Liver (tissue), 9 donors: ENCODE measurements around the gene PFKL. TPM values are rescaled to one million over a fixed set of nuclear protein-coding genes. Genes with fewer than 3 reads are reported as not detected.
A peak's percentile ranks its signal among the peaks of the same experiment; 100 is the strongest.

Experiments
- DNase-seq: peaks from one replicate; pipeline ENCODE4 v3.0.0-alpha.2; 2017; ENCODE audit warnings: low spot score
- H3K27ac ChIP-seq, 2 donors: one replicate each; pipeline ENCODE4 v1.7.0; 2013; ENCODE audit warnings: inconsistent platforms in 2 of 2, low read length in 2 of 2, control low read depth in 1 of 2, low read depth in 1 of 2, mild to moderate bottlenecking in 1 of 2
- H3K27me3 ChIP-seq, 4 donors: one replicate each; pipeline versions ENCODE4 v1.6.1 to v1.7.0; 2013; ENCODE audit warnings: low read length in 3 of 4, inconsistent platforms in 1 of 4, mild to moderate bottlenecking in 1 of 4, moderate library complexity in 1 of 4; ENCODE audit not compliant: control insufficient read depth in 4 of 4, insufficient read depth in 4 of 4
- H3K36me3 ChIP-seq, 4 donors: one replicate each; pipeline versions ENCODE4 v1.6.1 to v1.7.0; 2013; ENCODE audit warnings: low read length in 3 of 4, mild to moderate bottlenecking in 3 of 4, low read depth in 1 of 4, moderate library complexity in 1 of 4; ENCODE audit not compliant: control insufficient read depth in 4 of 4, insufficient read depth in 3 of 4
- H3K4me1 ChIP-seq, 4 donors: one replicate each; pipeline versions ENCODE4 v1.6.1 to v1.7.0; 2013; ENCODE audit warnings: low read length in 3 of 4, mild to moderate bottlenecking in 3 of 4, moderate library complexity in 1 of 4; ENCODE audit not compliant: control insufficient read depth in 4 of 4, insufficient read depth in 4 of 4
- H3K4me3 ChIP-seq, 3 donors: one replicate each; pipeline versions ENCODE4 v1.6.1 to v1.7.0; 2013; ENCODE audit warnings: low read length in 3 of 3, control low read depth in 1 of 3, low read depth in 1 of 3, mild to moderate bottlenecking in 1 of 3
- H3K9ac ChIP-seq, 2 donors: one replicate each; pipeline ENCODE4 v1.7.0; 2013; ENCODE audit warnings: low read length in 2 of 2, mild to moderate bottlenecking in 2 of 2, moderate library complexity in 2 of 2, control low read depth in 1 of 2, low read depth in 1 of 2
- H3K9me3 ChIP-seq, 4 donors: one replicate each; pipeline versions ENCODE4 v1.6.1 to v1.7.0; 2013; ENCODE audit warnings: low read length in 3 of 4; ENCODE audit not compliant: control insufficient read depth in 4 of 4
- ATF3 ChIP-seq: IDR thresholded peaks from 2 replicates; pipeline ENCODE4 v1.6.1; 2016; ENCODE audit warnings: antibody characterized with exemption
- CTCF ChIP-seq: fragments of 150-350 bp; IDR thresholded peaks from 2 replicates; pipeline ENCODE4 v1.5.1; 2017; ENCODE audit warnings: improper control_type of control experiment, low read depth, low read length; ENCODE audit not compliant: missing input control
- EGR1 ChIP-seq, 2 donors: IDR thresholded peaks; 2 replicates each; pipeline ENCODE4 v1.6.1; 2016 to 2018; ENCODE audit warnings: antibody characterized with exemption in 2 of 2, low read depth in 2 of 2
- FOXA1 ChIP-seq: IDR thresholded peaks from 2 replicates; pipeline ENCODE4 v1.6.1; 2016; ENCODE audit warnings: antibody characterized with exemption
- FOXA2 ChIP-seq: IDR thresholded peaks from 2 replicates; pipeline ENCODE4 v1.6.1; 2016; ENCODE audit warnings: antibody characterized with exemption
- GABPA ChIP-seq, 2 donors: IDR thresholded peaks in 1 of 2; conservative IDR thresholded peaks in 1 of 2; 2 replicates each; pipeline ENCODE4 v1.6.1; 2016; ENCODE audit warnings: antibody characterized with exemption in 2 of 2, mild to moderate bottlenecking in 1 of 2, moderate library complexity in 1 of 2
- HNF4G ChIP-seq: IDR thresholded peaks from 2 replicates; pipeline ENCODE4 v1.6.1; 2016; ENCODE audit warnings: antibody characterized with exemption
- JUND ChIP-seq, 2 donors: IDR thresholded peaks; 2 replicates each; pipeline ENCODE4 v1.6.1; 2016; ENCODE audit warnings: antibody characterized with exemption in 2 of 2
- MAX ChIP-seq: IDR thresholded peaks from 2 replicates; pipeline ENCODE4 v1.6.1; 2016; ENCODE audit warnings: antibody characterized with exemption
- NR2F2 ChIP-seq: IDR thresholded peaks from 2 replicates; pipeline ENCODE4 v1.6.1; 2016; ENCODE audit warnings: antibody characterized with exemption
- RAD21 ChIP-seq, 2 donors: IDR thresholded peaks; 2 replicates each; pipeline ENCODE4 v1.6.1; 2016; ENCODE audit warnings: antibody characterized with exemption in 2 of 2, mild to moderate bottlenecking in 2 of 2
- REST ChIP-seq: IDR thresholded peaks from 2 replicates; pipeline ENCODE4 v1.6.1; 2016; ENCODE audit warnings: antibody characterized with exemption, mild to moderate bottlenecking
- RXRA ChIP-seq, 2 donors: IDR thresholded peaks; 2 replicates each; pipeline ENCODE4 v1.6.1; 2017 to 2018; ENCODE audit warnings: antibody characterized with exemption in 2 of 2, mild to moderate bottlenecking in 1 of 2
- TAF1 ChIP-seq: conservative IDR thresholded peaks from 2 replicates; pipeline ENCODE4 v1.6.1; 2016; ENCODE audit warnings: antibody characterized with exemption, mild to moderate bottlenecking
- YY1 ChIP-seq: IDR thresholded peaks from 2 replicates; pipeline ENCODE4 v1.6.1; 2016; ENCODE audit warnings: antibody characterized with exemption, mild to moderate bottlenecking
- ZBTB33 ChIP-seq: IDR thresholded peaks from 2 replicates; pipeline ENCODE4 v1.6.1; 2016; ENCODE audit warnings: antibody characterized with exemption
- WGBS: extraction: QIAGEN DNeasy Blood & Tissue Kit; methylation state at CpG from one replicate; pipeline ENCODE4 v1.1.7; 2013; 5-methylcytosine and 5-hydroxymethylcytosine counted together
- polyA plus RNA-seq, 2 donors: library from polyadenylated mRNA; stranded (reverse) in 1 of 2; unstranded in 1 of 2; fragments of 200-250 nt in 1 of 2; fragments of >200 nt in 1 of 2; fragmentation: Nextera tagmentation in 1 of 2; extraction: Ambion mirVana in 1 of 2; gene quantifications; one replicate each; pipeline versions ENCODE4 v1.2.1 to v1.2.3, GENCODE V29; 2013 to 2015
- total RNA-seq, 2 donors: library from RNA; depleted of rRNA; stranded (reverse); fragments of >200 nt; gene quantifications; one replicate each; pipeline ENCODE4 v1.2.3, GENCODE V29; 2014
- donor health status: healthy.
- donor health status: healthy.
- donor health status: healthy.
- donor health status: healthy.
- donor health status: healthy.

The PFKL gene
- total and polyA plus RNA-seq, 4 donors, result 48.1 to 98.4 (median 81.0) TPM

GRCh38 chr21:44303490-44303981, 3.7 kb downstream of the PFKL start (continued):
- TF ChIP-seq REST (no peak), MAX (no peak)

GRCh38 chr21:44304011-44304616, 4.3 kb downstream of the PFKL start:
- 69% methylated on average over 16 of the region's 16 CpGs for WGBS
- H3K36me3 ChIP-seq, result peaks cover 0 to 12% (median 1%) of the 10 kb centered on the region in 4 donors
- TF ChIP-seq REST (no peak), GABPA (IDR thresholded peaks at IDR 0.05 in 1 of 2, conservative IDR thresholded peaks at IDR 0.05 in 1 of 2) (no peak), ATF3 (no peak), HNF4G (no peak), FOXA2 (no peak), ZBTB33 (no peak), EGR1 (IDR thresholded peaks at IDR 0.05; ENCODE audit: low read depth in 2 of 2) (no peak), CTCF (no peak), MAX (no peak), TAF1 (no peak), RAD21 (IDR thresholded peaks at IDR 0.05) (no peak), YY1 (no peak), FOXA1 (no peak), RXRA (IDR thresholded peaks at IDR 0.05) (no peak), NR2F2 (no peak), JUND (IDR thresholded peaks at IDR 0.05) (no peak)
- H3K4me1 ChIP-seq, result peaks cover 17 to 51% (median 41%) of the 10 kb centered on the region in 4 donors
- DNase-seq, result no peak
- H3K4me3 ChIP-seq, result no peak overlapping the region
- H3K27me3 ChIP-seq, result no peaks in the 10 kb centered on the region
- H3K27ac ChIP-seq, result peak overlapping the region; percentile 63 to 65
- H3K9me3 ChIP-seq, result no peaks in the 10 kb centered on the region
- no peak overlapping the region for H3K9ac ChIP-seq
